ENCODE data around the gene KLF2. TPM values are rescaled to one million over a fixed set of nuclear protein-coding genes. Genes with fewer than 3 reads are reported as not detected.

The KLF2 gene
- total RNA-seq, 4 donors from 2014 or later, result 115 to 236 (median 167) TPM

GRCh38 chr19:16367261-16367683 is 42.6 kb downstream of the KLF2 start:
- 88 to 93% methylated on average over 10 of the region's 10 CpGs for WGBS, 2 donors
- Histone ChIP-seq H3K36me3 (peaks cover 0 to 13% (median 0%) of the 10 kb centered on the region in 3 donors), H3K4me1 (peaks cover 0 to 50% (median 34%) of the 10 kb centered on the region in 4 donors), H3K9me3 (no peaks in the 10 kb centered on the region), H3K27me3 (no peaks in the 10 kb centered on the region), H3K4me3 (no peak overlapping the region), H3K27ac (peak overlapping the region in 3 of 4 donors; percentile 57 to 79 (median 68))
- no peak for DNase-seq (ENCODE audit: low spot score in 2 of 2)
- TF ChIP-seq POLR2A (IDR thresholded peaks at IDR 0.05) (no peak), EP300 (IDR thresholded peaks at IDR 0.05) (no peak)
- TF ChIP-seq, protein P1, sequence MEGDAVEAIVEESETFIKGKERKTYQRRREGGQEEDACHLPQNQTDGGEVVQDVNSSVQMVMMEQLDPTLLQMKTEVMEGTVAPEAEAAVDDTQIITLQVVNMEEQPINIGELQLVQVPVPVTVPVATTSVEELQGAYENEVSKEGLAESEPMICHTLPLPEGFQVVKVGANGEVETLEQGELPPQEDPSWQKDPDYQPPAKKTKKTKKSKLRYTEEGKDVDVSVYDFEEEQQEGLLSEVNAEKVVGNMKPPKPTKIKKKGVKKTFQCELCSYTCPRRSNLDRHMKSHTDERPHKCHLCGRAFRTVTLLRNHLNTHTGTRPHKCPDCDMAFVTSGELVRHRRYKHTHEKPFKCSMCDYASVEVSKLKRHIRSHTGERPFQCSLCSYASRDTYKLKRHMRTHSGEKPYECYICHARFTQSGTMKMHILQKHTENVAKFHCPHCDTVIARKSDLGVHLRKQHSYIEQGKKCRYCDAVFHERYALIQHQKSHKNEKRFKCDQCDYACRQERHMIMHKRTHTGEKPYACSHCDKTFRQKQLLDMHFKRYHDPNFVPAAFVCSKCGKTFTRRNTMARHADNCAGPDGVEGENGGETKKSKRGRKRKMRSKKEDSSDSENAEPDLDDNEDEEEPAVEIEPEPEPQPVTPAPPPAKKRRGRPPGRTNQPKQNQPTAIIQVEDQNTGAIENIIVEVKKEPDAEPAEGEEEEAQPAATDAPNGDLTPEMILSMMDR (IDR thresholded peaks at IDR 0.05), result no peak

DNA sequence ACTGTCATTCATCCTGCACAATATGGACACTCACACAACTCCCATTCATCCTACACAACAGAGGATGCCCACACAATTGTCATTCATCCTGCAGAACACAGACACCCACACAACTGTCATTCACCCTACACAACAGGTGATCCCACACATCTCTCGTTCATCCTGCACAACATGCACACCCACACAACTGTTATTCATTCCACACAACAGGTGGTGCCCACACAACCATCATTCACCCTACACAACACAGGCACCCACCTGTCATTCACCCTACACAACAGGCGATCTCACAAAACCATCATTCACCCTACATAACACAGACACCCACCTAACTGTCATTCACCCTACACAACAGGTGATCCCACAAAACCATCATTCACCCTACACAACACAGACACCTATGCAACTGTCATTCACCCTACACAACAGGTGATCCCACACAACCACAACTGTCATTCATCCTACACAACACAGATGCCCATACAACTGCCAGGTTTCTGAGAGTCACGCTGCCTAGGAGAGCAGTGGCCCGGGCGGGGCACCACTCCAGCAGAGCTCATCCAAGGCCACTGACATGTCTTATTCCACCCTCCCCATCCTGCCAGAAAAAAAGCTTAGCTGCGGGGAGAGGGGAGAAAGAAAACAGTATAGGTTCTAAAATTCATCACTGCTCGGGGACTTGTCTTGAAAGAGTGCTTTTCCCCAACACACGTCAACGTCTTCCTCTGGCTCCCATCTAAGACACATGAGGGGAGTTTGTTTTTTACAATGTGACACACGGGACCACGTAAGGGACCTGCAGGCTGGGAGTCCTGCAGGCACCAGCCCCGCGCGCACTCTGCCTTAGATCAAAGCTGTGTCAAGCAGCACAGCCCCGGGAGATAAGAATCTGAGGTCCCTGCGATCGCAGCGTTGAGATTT is 44.0 kb downstream of the KLF2 start:
- WGBS, 2 donors, result 73 to 81% methylated on average over 18 of the region's 18 CpGs
- no peaks in the 10 kb centered on the region for H3K27me3 ChIP-seq
- H3K4me1 ChIP-seq, result peaks cover 0 to 63% (median 47%) of the 10 kb centered on the region in 4 donors
- H3K36me3 ChIP-seq, result peaks cover 0 to 13% (median 0%) of the 10 kb centered on the region in 3 donors
- H3K27ac ChIP-seq, result peak overlapping the region in 1 of 4 donors; percentile 3
- H3K4me3 ChIP-seq, result no peak overlapping the region
- no peaks in the 10 kb centered on the region for H3K9me3 ChIP-seq
- TF ChIP-seq, protein P1 (IDR thresholded peaks at IDR 0.05), result no peak
- TF ChIP-seq EP300 (IDR thresholded peaks at IDR 0.05), result no peak
- TF ChIP-seq POLR2A (IDR thresholded peaks at IDR 0.05), result no peak
- no peak for DNase-seq (ENCODE audit: low spot score in 2 of 2)

DNA sequence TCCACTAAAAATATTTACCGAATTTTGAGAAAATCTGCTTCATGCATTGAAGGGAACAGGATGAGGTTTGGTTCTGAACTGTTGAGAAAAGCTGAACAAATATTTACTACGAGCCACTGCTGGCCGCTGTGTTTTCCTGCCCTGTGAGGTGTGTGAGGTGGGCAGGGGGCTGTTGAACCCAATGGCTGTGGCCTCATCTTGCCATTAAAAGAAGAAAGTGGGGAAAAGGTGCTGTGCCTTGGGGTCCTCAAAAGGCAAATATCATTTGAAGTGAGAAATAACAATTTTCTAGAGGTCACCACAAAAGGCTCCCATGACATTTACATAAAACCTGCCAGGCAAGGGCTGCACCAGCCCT is 44.7 kb downstream of the KLF2 start:
- TF ChIP-seq, protein P1 (IDR thresholded peaks at IDR 0.05), result no peak
- TF ChIP-seq POLR2A (IDR thresholded peaks at IDR 0.05) (no peak), EP300 (IDR thresholded peaks at IDR 0.05) (no peak)
- H3K27me3 ChIP-seq, result no peaks in the 10 kb centered on the region
- no peaks in the 10 kb centered on the region for H3K9me3 ChIP-seq
- DNase-seq (ENCODE audit: low spot score in 2 of 2), result no peak
- peaks cover 0 to 69% (median 53%) of the 10 kb centered on the region in 4 donors for H3K4me1 ChIP-seq
- H3K36me3 ChIP-seq, result peaks cover 0 to 14% (median 0%) of the 10 kb centered on the region in 3 donors
- no peak overlapping the region for H3K4me3 ChIP-seq
- WGBS, 2 donors, result 74 to 75% methylated on average over 3 of the region's 3 CpGs
- H3K27ac ChIP-seq, result peak overlapping the region in 1 of 4 donors; percentile 3

GRCh38 chr19:16369664-16370576 is 45.3 kb downstream of the KLF2 start:
- no peak overlapping the region for H3K4me3 ChIP-seq
- H3K9me3 ChIP-seq, result no peaks in the 10 kb centered on the region
- WGBS, 2 donors, result 89 to 90% methylated on average over 20 to 22 of the region's 22 CpGs
- no peaks in the 10 kb centered on the region for H3K27me3 ChIP-seq
- peaks cover 0 to 20% (median 0%) of the 10 kb centered on the region in 3 donors for H3K36me3 ChIP-seq
- DNase-seq (ENCODE audit: low spot score in 2 of 2), result no peak
- peaks cover 0 to 75% (median 57%) of the 10 kb centered on the region in 4 donors for H3K4me1 ChIP-seq
- TF ChIP-seq POLR2A (IDR thresholded peaks at IDR 0.05), result no peak
- TF ChIP-seq EP300 (IDR thresholded peaks at IDR 0.05), result no peak
- TF ChIP-seq, protein P1 (IDR thresholded peaks at IDR 0.05), result no peak
- peak overlapping the region in 1 of 4 donors; percentile 69 for H3K27ac ChIP-seq
